A549 treated with Hydrocortisone at 1 μM for 4 hours (cell line): ENCODE measurements around the gene C6orf89. TPM values are rescaled to one million over a fixed set of nuclear protein-coding genes. Genes with fewer than 3 reads are reported as not detected.

Source experiments
- total RNA-seq: library from RNA; stranded (reverse); fragments of 200-300 nt; extraction: Qiagen RNA extraction; gene quantifications from 5 replicates; pipeline ENCODE4 v1.2.3, GENCODE V29; 2022

The C6orf89 gene
- total RNA-seq, result 14.5 to 19.4 TPM (median 17.1 TPM) in 5 replicates

GRCh38 chr6:36885461-36886401 lies at the start of gene C6orf89:
Gene C6orf89 (plus strand): TSS chr6:36885952. CDS start chr6:36899445, 13,493 bp downstream.

GRCh38 chr6:36838896-36839748 lies 46.6 kb upstream of the C6orf89 start, which contains the start of gene CPNE5:
Gene CPNE5 (minus strand): TSS chr6:36839444. CDS start chr6:36839377, 67 bp downstream.

GRCh38 chr6:36874443-36875249 lies 11.1 kb upstream of the C6orf89 start, which contains the start of gene PPIL1:
Gene PPIL1 (minus strand): TSS chr6:36874803. CDS start chr6:36874772, 31 bp downstream.

GRCh38 chr6:36954262-36954931 lies 68.6 kb downstream of the C6orf89 start, which contains the start of gene PI16:
Gene PI16 (plus strand): TSS chr6:36954738. CDS start chr6:36954761, 23 bp downstream.

Other genes with a start within 250 kb of the C6orf89 start
- 251 to 309 TPM (median 299 TPM) in 5 replicates for gene CDKN1A, start 207.2 kb upstream of the C6orf89 start, total RNA-seq
- gene RAB44, start 188.1 kb upstream of the C6orf89 start, total RNA-seq, result 0.02 to 0.07 TPM (median 0.05 TPM) in 3 of 5 replicates, not detected in the others
- 0.12 to 0.16 TPM (median 0.14 TPM) in 5 replicates for gene CPNE5, start 46.5 kb upstream of the C6orf89 start, total RNA-seq
- 42.2 to 48.5 TPM (median 46.1 TPM) in 5 replicates for gene PPIL1, start 11.1 kb upstream of the C6orf89 start, total RNA-seq
- gene PI16, start 68.8 kb downstream of the C6orf89 start, total RNA-seq, result not detected in 5 replicates
- 119 to 134 TPM (median 133 TPM) in 5 replicates for gene MTCH1, start 100.2 kb downstream of the C6orf89 start, total RNA-seq
- gene FGD2, start 119.7 kb downstream of the C6orf89 start, total RNA-seq, result 0.03 TPM in 1 of 5 replicates, not detected in the others